Osteocyte (in vitro differentiated cells): ENCODE results near the gene RCSD1. TPM values are rescaled to one million over a fixed set of nuclear protein-coding genes. Genes with fewer than 3 reads are reported as not detected.

Source experiments
- DNase-seq: peaks from one replicate; pipeline ENCODE4 v3.0.0; 2021; ENCODE audit warnings: mixed read lengths; ENCODE audit not compliant: unreplicated experiment; ENCODE audit errors: extremely low spot score
- H3K27ac Mint-ChIP-seq: one replicate; pipeline ENCODE4 v1.8.0; 2021; ENCODE audit warnings: mild to moderate bottlenecking, mixed read lengths; ENCODE audit not compliant: unreplicated experiment
- H3K27me3 Mint-ChIP-seq: one replicate; pipeline ENCODE4 v1.8.0; 2021; ENCODE audit warnings: mixed read lengths; ENCODE audit not compliant: unreplicated experiment
- H3K36me3 Mint-ChIP-seq: one replicate; pipeline ENCODE4 v1.8.0; 2021; ENCODE audit warnings: mixed read lengths; ENCODE audit not compliant: unreplicated experiment
- H3K4me1 Mint-ChIP-seq: one replicate; pipeline ENCODE4 v1.8.0; 2021; ENCODE audit warnings: mixed read lengths; ENCODE audit not compliant: unreplicated experiment
- H3K4me3 Mint-ChIP-seq: one replicate; pipeline ENCODE4 v1.8.0; 2021; ENCODE audit warnings: mild to moderate bottlenecking, moderate library complexity, mixed read lengths; ENCODE audit not compliant: unreplicated experiment
- H3K9me3 Mint-ChIP-seq: one replicate; pipeline ENCODE4 v1.8.0; 2021; ENCODE audit warnings: mixed read lengths; ENCODE audit not compliant: unreplicated experiment
- total RNA-seq: library from RNA; stranded (reverse); gene quantifications from 2 replicates; pipeline ENCODE4 v1.2.1, GENCODE V29; 2021
- TF ChIP-seq, protein P1 (sequence below): fragments of 200-600 bp; sonication (generic); IDR thresholded peaks from 2 replicates; pipeline ENCODE4 v1.5.0; 2021; ENCODE audit warnings: antibody characterized with exemption, mild to moderate bottlenecking, moderate library complexity

RCSD1 gene
- total RNA-seq, 1 donor from 2014 or later, result not detected

DNA sequence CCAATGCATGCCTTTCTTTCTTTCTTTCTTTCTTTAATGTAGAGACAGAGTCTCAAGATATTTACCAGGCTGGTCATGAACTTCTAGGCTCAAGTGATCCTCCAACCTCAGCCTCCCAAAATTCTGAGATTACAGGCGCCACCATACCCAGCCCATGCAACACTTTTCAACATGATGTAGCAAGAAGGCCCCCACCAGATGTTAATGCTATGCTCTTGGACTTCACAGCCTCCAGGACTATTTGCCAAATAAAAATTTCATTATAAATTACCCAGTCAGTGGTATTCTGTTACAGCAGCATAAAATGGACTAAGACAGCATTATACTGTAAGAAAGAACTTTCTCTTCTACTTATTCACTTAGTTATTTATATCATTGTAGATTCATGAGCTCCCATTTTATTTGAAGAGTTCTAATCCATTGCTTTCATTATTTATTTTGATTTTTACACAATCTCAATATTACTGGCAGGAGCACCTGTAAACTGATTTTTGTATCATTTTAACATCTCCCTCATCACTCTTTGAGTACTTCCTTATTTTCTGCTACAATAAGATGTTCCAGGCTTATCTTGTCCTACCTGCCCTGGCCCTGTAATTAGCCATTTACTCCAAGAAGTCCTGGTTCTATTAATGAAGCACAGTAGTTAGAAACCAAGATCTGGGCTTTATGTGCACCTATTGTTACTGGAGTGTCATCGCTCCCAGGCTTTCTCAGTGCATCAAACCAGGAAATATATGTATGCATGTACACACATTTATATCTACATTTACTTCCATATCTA is 4.8 kb upstream of the RCSD1 start:
- no peaks in the 10 kb centered on the region for H3K36me3 Mint-ChIP-seq
- no peak overlapping the region for H3K27ac Mint-ChIP-seq
- TF ChIP-seq, protein P1, sequence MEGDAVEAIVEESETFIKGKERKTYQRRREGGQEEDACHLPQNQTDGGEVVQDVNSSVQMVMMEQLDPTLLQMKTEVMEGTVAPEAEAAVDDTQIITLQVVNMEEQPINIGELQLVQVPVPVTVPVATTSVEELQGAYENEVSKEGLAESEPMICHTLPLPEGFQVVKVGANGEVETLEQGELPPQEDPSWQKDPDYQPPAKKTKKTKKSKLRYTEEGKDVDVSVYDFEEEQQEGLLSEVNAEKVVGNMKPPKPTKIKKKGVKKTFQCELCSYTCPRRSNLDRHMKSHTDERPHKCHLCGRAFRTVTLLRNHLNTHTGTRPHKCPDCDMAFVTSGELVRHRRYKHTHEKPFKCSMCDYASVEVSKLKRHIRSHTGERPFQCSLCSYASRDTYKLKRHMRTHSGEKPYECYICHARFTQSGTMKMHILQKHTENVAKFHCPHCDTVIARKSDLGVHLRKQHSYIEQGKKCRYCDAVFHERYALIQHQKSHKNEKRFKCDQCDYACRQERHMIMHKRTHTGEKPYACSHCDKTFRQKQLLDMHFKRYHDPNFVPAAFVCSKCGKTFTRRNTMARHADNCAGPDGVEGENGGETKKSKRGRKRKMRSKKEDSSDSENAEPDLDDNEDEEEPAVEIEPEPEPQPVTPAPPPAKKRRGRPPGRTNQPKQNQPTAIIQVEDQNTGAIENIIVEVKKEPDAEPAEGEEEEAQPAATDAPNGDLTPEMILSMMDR, result no peak
- peaks cover 40% of the 10 kb centered on the region for H3K27me3 Mint-ChIP-seq
- no peak overlapping the region for H3K4me3 Mint-ChIP-seq
- no peak for DNase-seq
- peaks cover 4% of the 10 kb centered on the region for H3K4me1 Mint-ChIP-seq
- H3K9me3 Mint-ChIP-seq, result peaks cover 8% of the 10 kb centered on the region

DNA sequence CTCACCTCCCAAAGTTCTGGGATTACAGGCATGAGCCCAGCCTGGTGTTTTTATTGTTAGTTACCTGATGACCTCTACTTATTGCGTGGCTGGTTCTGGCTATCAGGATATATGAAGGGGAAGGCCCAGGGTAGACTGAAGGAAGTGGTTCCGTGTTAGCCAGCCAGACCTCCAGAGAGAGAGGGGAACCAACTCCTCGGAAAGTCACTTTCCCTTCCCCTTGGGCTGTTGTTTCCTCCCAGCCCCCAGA is 2.5 kb upstream of the RCSD1 start:
- Mint-ChIP-seq H3K4me1 (peaks cover 11% of the 10 kb centered on the region), H3K4me3 (no peak overlapping the region), H3K27ac (no peak overlapping the region), H3K36me3 (no peaks in the 10 kb centered on the region), H3K9me3 (peaks cover 8% of the 10 kb centered on the region), H3K27me3 (peaks cover 35% of the 10 kb centered on the region)
- DNase-seq, result no peak
- TF ChIP-seq, protein P1, result no peak

DNA sequence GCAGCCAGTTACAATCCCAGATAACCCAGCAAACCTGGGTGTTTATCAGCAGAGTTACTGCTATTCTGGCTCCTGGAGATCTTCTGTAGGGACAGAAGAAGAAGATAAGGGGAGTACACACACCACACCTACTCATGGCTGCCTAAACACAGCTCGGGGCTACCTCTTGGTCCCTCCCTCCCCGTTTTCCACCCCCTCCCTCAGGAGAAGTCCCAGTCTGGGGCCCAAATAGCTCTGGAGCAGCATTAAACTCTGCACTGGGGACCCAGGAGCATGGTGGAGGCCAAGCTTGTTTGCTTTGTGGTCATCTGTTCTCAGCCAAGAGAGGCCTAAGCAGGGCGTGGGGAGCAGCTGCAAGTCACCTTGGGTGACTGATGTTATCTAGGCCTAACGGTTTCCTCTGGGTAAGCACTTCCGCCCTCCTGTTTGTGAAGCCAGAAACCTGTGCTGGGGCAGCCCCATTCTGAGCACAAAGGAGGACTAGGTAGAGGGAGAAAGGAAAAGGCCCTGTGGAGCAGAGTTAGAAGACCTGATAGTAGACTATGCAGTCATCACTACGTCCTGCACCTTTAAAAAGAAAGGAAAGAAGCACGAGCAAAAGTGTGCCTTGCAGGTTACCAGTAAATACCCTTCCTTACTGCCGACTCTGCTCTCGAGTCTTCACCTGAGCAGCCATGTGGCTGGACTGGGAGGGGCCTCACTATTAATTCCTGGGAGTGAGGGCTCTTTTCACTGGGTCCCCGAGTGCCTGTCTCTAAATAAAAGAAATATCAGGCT is 2.0 kb upstream of the RCSD1 start:
- H3K36me3 Mint-ChIP-seq, result no peaks in the 10 kb centered on the region
- H3K4me3 Mint-ChIP-seq, result no peak overlapping the region
- peaks cover 34% of the 10 kb centered on the region for H3K27me3 Mint-ChIP-seq
- no peak for DNase-seq
- no peak overlapping the region for H3K27ac Mint-ChIP-seq
- H3K4me1 Mint-ChIP-seq, result peaks cover 11% of the 10 kb centered on the region
- H3K9me3 Mint-ChIP-seq, result peaks cover 8% of the 10 kb centered on the region
- TF ChIP-seq, protein P1, result no peak

DNA sequence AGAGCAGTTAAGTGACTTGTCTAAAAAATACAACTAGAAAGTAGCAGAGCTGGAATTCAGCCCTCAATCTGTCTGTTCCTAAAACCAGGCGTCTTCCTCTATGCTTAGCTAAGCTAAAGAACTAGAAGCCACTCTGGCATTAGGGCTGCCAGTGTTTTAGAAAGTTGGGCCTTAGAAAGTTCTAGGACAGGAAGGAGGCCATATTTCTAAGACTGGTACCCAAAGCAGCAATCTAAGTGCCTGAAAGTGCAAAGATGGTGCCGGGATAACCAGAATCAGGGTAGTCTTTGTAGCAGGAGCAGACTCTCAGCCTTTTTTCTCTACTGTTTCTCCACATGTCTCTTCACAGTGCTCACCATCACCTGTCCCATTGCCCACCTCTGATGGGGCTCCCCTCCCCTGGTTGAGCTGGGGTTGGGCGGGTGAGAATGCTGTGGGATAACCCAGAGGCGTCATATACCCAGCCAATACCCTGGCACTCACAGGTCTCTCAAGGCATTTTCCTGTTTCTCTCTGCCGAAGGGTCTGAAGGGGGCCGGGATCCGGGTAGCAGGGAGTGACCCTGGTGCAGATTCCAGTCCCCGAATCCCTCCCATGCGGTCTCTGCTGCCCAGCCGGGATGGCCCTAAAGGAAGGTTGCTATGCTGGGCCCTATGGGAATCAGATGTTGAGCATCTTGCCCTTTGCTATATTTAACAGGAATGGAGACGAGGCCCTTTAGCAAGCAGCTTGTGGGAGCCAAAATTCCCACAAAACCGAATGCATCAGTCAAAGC is 1.1 kb upstream of the RCSD1 start:
- TF ChIP-seq, protein P1, result no peak
- H3K9me3 Mint-ChIP-seq, result peaks cover 8% of the 10 kb centered on the region
- no peak overlapping the region for H3K4me3 Mint-ChIP-seq
- no peaks in the 10 kb centered on the region for H3K36me3 Mint-ChIP-seq
- DNase-seq, result no peak
- H3K27me3 Mint-ChIP-seq, result peaks cover 34% of the 10 kb centered on the region
- H3K4me1 Mint-ChIP-seq, result peaks cover 11% of the 10 kb centered on the region
- no peak overlapping the region for H3K27ac Mint-ChIP-seq
